Central memory CD8-positive, alpha-beta T cell (primary cell): ENCODE data around the gene SYDE1.
A peak's percentile ranks its signal among the peaks of the same experiment; 100 is the strongest.
"Not testable (repeated sequence)": the region's sequence is repeated elsewhere in the genome, so short reads cannot be mapped to it uniquely, and the experiment has no call there.

Experiments used
- ATAC-seq: fragments of 150-1000 bp; cut with Tn5 transposase; replicated peaks from 2 replicates; pipeline ENCODE4 v1.10.0; 2022; ENCODE audit warnings: mild to moderate bottlenecking, moderate FRiP score, moderate number of reproducible peaks; ENCODE audit not compliant: poor library complexity, severe bottlenecking; ENCODE audit errors: extremely low read depth
- DNase-seq, 2 donors: peaks; one replicate each; pipeline ENCODE4 v3.0.0; 2021; ENCODE audit warnings: low spot score in 2 of 2
- H3K27ac Mint-ChIP-seq: one replicate; pipeline ENCODE4 v1.8.0; 2022; ENCODE audit warnings: low read depth, mild to moderate bottlenecking, moderate library complexity, mixed read lengths
- H3K27me3 Mint-ChIP-seq: one replicate; pipeline ENCODE4 v1.8.0; 2022; ENCODE audit warnings: mixed read lengths
- H3K36me3 Mint-ChIP-seq: one replicate; pipeline ENCODE4 v1.8.0; 2022; ENCODE audit warnings: mild to moderate bottlenecking, moderate library complexity, mixed read lengths; ENCODE audit not compliant: insufficient read depth
- H3K4me1 Mint-ChIP-seq: one replicate; pipeline ENCODE4 v1.8.0; 2022; ENCODE audit warnings: mixed read lengths
- H3K4me3 Mint-ChIP-seq: one replicate; pipeline ENCODE4 v1.8.0; 2022; ENCODE audit warnings: mild to moderate bottlenecking, moderate library complexity, mixed read lengths
- H3K9me3 Mint-ChIP-seq: one replicate; pipeline ENCODE4 v1.8.0; 2022; ENCODE audit warnings: mixed read lengths

The SYDE1 gene

GRCh38 chr19:15097980-15098379 is 9.2 kb upstream of the SYDE1 start:
- not testable (repeated sequence) for ATAC-seq, H3K9me3 Mint-ChIP-seq, H3K27ac Mint-ChIP-seq, DNase-seq, H3K36me3 Mint-ChIP-seq, H3K27me3 Mint-ChIP-seq, H3K4me1 Mint-ChIP-seq, H3K4me3 Mint-ChIP-seq

GRCh38 chr19:15098460-15098859 is 8.7 kb upstream of the SYDE1 start:
- ATAC-seq (no peak), DNase-seq (no peak)
- Mint-ChIP-seq H3K4me3 (no peak overlapping the region), H3K36me3 (peaks cover 2% of the 10 kb centered on the region), H3K9me3 (peaks cover 3% of the 10 kb centered on the region), H3K4me1 (no peaks in the 10 kb centered on the region), H3K27me3 (peaks cover 14% of the 10 kb centered on the region), H3K27ac (no peak overlapping the region)

DNA sequence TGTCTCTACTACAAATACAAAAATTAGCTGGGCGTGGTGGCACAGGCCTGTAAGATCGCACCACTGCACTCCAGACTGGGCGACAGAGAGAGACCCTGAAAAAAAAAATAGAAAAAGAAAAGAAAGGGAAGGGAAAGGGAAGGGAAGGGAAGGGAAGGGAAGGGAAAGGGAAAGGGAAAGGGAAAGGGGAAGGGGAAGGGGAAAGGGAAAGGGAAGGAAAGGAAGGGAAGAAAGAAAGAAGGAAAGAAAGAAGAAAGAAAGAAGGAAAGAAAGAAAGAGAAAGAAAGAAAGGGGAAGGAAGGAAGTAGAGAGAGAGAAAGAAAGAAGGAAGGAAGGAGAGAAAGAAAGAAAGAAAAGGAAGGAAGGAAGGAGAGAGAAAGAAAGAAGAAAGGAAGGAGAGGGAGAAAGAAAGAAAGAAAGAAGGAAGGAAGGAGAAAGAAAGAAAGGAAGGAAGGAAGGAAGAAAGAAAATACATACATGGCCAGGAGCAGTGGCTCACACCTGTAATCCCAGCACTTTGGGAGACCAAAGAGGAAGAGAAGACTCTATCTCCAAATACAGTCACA is 8.1 kb upstream of the SYDE1 start:
- ATAC-seq (no peak), DNase-seq (no peak)
- H3K27ac Mint-ChIP-seq = no peak overlapping the region
- H3K27me3 Mint-ChIP-seq = peaks cover 16% of the 10 kb centered on the region
- peaks cover 7% of the 10 kb centered on the region for H3K9me3 Mint-ChIP-seq
- peaks cover 2% of the 10 kb centered on the region for H3K36me3 Mint-ChIP-seq
- H3K4me1 Mint-ChIP-seq = no peaks in the 10 kb centered on the region
- H3K4me3 Mint-ChIP-seq = no peak overlapping the region

GRCh38 chr19:15101479-15102082 is 5.6 kb upstream of the SYDE1 start:
- Mint-ChIP-seq H3K4me1 (peaks cover 2% of the 10 kb centered on the region), H3K4me3 (no peak overlapping the region), H3K27me3 (peaks cover 29% of the 10 kb centered on the region), H3K27ac (no peak overlapping the region), H3K36me3 (peaks cover 2% of the 10 kb centered on the region), H3K9me3 (peaks cover 12% of the 10 kb centered on the region)
- ATAC-seq (no peak), DNase-seq (peak in 1 of 2 donors; percentile 41)

DNA sequence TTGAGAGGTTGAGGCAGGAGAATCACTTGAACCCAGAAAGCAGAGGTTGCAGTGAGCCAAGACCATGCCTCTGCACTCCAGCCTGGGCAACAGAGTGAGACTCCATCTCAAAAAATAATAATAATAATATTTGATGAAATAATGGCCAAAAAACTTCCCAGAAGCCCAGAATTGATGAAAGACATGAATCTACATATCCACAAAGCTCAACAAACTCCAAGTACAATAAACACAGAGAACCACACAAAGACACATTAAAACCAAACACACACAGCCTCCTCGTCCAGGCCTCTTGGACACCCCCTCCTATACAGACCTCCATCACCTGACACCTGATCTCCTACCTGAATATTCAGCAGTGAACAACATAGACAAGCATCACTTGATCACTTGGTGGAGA is 3.2 kb upstream of the SYDE1 start:
- Mint-ChIP-seq H3K36me3 (peaks cover 2% of the 10 kb centered on the region), H3K4me1 (peaks cover 6% of the 10 kb centered on the region), H3K9me3 (peaks cover 12% of the 10 kb centered on the region), H3K4me3 (no peak overlapping the region), H3K27ac (no peak overlapping the region), H3K27me3 (peaks cover 39% of the 10 kb centered on the region)
- ATAC-seq = no peak
- no peak for DNase-seq

- Mint-ChIP-seq H3K9me3 (peaks cover 12% of the 10 kb centered on the region), H3K36me3 (peaks cover 2% of the 10 kb centered on the region), H3K4me1 (peaks cover 6% of the 10 kb centered on the region), H3K27me3 (peaks cover 39% of the 10 kb centered on the region), H3K4me3 (no peak overlapping the region), H3K27ac (no peak overlapping the region)
- no peak for DNase-seq
- ATAC-seq = no peak
These were observed 2.8 kb upstream of the SYDE1 start for GRCh38 chr19:15104411-15104810.

GRCh38 chr19:15105044-15105443 is 2.2 kb upstream of the SYDE1 start:
- Mint-ChIP-seq H3K4me3 (no peak overlapping the region), H3K9me3 (peaks cover 12% of the 10 kb centered on the region), H3K27me3 (peaks cover 39% of the 10 kb centered on the region), H3K4me1 (peaks cover 6% of the 10 kb centered on the region), H3K36me3 (peaks cover 2% of the 10 kb centered on the region), H3K27ac (no peak overlapping the region)
- no peak for DNase-seq
- ATAC-seq = no peak

DNA sequence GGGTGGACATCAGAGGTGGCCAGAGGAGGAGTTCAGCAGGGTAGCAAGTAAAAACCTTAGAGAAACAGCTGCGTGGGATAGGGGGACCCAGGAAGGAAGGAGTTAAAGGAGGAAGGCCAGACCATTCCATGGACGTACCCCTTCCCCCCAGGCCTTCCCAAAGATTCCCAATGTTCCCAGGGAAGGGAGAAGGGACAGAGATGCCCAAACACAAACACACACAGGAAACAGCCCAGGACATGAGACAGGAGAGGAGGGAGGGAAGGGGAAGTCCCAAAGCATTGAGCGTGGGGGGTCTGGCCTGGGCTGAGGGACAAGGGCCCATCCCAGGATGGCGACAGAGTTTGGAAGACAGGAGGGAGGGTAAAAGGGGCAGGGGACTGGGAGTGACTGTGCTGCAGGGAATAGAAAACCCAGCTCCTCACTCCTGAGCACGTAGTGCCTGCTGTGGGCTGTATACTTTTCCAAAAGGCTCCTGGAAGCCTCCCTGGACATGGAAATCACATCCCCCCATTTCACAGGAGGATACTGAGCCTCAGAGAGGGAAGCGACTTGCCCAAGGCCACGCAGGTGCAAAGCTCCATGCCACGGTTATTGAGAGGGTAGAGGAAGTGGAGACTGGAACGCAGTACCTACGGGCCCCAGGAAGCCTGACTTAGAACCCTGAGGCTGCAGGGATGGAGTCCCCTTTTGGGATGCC is 1.1 kb downstream of the SYDE1 start:
- H3K27me3 Mint-ChIP-seq = peaks cover 36% of the 10 kb centered on the region
- no peaks in the 10 kb centered on the region for H3K36me3 Mint-ChIP-seq
- peak overlapping the region; percentile 14 for H3K4me3 Mint-ChIP-seq
- DNase-seq = no peak
- H3K4me1 Mint-ChIP-seq = peaks cover 6% of the 10 kb centered on the region
- no peak overlapping the region for H3K27ac Mint-ChIP-seq
- H3K9me3 Mint-ChIP-seq = peaks cover 11% of the 10 kb centered on the region
- ATAC-seq = no peak

DNA sequence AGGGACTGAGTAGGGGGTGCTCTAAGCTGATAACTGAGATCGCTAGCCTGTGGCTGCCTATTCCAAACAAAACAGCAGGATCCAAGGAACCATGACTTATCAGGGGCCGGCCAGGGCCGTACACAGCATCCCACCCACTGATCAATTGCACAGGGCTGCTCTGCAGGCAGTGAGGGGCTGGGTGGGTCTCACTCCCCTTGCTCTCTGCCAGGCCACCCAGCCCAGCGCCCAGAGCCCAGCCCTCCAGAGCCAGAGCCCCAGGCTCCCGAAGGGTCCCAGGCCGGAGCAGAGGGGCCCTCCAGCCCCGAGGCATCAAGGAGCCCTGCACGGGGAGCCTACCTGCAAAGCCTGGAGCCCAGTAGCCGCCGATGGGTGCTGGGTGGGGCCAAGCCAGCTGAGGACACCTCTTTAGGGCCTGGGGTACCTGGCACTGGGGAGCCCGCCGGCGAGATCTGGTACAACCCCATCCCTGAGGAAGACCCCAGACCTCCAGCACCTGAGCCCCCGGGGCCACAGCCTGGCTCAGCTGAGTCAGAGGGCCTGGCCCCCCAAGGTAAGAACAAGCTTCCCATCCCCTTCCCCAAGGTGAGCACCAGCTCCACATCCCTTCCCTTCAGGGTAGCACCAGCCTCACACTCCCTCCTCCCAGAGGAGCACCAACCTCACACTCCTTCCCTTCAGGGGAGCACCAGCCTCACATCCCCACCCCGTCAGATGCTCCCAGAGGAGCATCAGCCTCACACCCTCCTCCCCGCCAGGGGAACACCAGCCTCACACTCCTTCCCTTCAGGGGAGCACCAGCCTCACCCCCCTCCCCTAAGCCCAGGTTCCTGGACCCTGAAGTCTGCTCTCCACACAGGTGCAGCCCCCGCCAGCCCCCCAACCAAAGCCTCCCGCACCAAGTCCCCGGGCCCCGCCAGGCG is 1.9 kb downstream of the SYDE1 start:
- H3K9me3 Mint-ChIP-seq = peaks cover 5% of the 10 kb centered on the region
- H3K27me3 Mint-ChIP-seq = peaks cover 32% of the 10 kb centered on the region
- ATAC-seq (no peak), DNase-seq (no peak)
- H3K36me3 Mint-ChIP-seq = no peaks in the 10 kb centered on the region
- H3K27ac Mint-ChIP-seq = no peak overlapping the region
- no peak overlapping the region for H3K4me3 Mint-ChIP-seq
- H3K4me1 Mint-ChIP-seq = peaks cover 6% of the 10 kb centered on the region

DNA sequence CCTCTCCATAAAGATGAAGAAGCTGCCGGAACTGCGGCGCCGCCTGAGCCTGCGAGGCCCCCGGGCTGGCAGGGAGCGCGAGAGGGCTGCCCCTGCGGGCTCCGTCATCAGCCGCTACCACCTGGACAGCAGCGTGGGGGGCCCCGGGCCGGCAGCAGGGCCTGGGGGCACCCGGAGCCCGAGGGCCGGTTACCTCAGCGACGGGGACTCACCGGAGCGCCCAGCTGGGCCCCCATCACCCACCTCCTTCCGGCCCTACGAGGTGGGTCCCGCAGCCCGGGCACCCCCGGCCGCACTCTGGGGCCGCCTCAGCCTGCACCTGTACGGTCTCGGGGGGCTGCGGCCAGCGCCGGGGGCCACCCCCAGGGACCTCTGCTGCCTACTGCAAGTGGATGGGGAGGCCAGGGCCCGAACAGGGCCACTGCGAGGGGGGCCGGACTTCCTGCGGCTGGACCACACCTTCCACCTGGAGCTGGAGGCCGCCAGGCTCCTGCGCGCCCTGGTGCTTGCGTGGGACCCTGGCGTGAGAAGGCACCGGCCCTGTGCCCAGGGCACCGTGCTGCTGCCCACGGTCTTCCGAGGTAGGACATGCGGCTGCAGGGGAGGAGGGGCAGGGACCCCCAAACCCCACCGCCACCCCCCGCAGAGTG is 2.7 kb downstream of the SYDE1 start:
- peaks cover 6% of the 10 kb centered on the region for H3K4me1 Mint-ChIP-seq
- H3K9me3 Mint-ChIP-seq = no peaks in the 10 kb centered on the region
- no peak overlapping the region for H3K27ac Mint-ChIP-seq
- H3K36me3 Mint-ChIP-seq = peaks cover 2% of the 10 kb centered on the region
- DNase-seq (no peak), ATAC-seq (no peak)
- no peak overlapping the region for H3K4me3 Mint-ChIP-seq
- H3K27me3 Mint-ChIP-seq = peaks cover 32% of the 10 kb centered on the region

DNA sequence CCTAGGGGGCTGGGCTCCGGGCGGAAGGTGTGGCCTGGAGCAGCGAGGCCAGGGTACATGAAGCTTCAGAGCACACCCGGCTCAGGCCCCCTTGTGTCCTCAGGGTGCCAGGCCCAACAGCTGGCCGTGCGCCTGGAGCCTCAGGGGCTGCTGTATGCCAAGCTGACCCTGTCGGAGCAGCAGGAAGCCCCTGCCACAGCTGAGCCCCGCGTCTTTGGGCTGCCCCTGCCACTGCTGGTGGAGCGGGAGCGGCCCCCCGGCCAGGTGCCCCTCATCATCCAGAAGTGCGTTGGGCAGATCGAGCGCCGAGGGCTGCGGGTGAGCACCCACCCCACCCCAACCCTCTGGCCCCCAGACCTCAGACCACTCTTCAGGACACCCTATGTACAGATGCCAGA is 3.2 kb downstream of the SYDE1 start:
- DNase-seq = no peak
- Mint-ChIP-seq H3K4me3 (no peak overlapping the region), H3K36me3 (peaks cover 3% of the 10 kb centered on the region), H3K27me3 (peaks cover 31% of the 10 kb centered on the region), H3K4me1 (peaks cover 6% of the 10 kb centered on the region), H3K27ac (no peak overlapping the region), H3K9me3 (no peaks in the 10 kb centered on the region)
- no peak for ATAC-seq

DNA sequence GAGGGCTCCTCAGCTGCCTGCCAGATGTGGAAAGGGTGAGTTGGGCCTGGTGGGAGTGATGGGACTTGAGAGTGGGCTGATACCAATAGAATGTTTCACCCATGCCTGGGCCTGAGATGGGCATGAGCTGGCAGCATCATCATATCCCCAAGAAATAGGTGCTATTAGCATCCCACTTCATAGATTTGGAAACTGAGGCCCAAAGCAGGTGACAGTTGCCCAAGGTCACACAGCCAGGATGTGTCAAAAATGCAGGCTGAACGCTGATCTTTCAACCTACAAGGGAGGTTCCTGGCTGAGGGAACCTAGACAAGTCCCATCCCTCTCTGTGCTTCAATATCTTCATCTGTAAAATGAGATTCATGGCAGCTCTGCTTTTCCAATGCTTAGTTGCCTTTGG is 4.6 kb downstream of the SYDE1 start:
- DNase-seq (no peak), ATAC-seq (no peak)
- Mint-ChIP-seq H3K27ac (no peak overlapping the region), H3K36me3 (peaks cover 7% of the 10 kb centered on the region), H3K4me1 (peaks cover 2% of the 10 kb centered on the region), H3K9me3 (no peaks in the 10 kb centered on the region), H3K4me3 (no peak overlapping the region), H3K27me3 (peaks cover 18% of the 10 kb centered on the region)
